HG02840 (cell line): ENCODE data around the gene JPH3.
"Not testable (repeated sequence)": the region's sequence is repeated elsewhere in the genome, so short reads cannot be mapped to it uniquely, and the experiment has no call there.

Experiments
- ATAC-seq: cut with Tn5 transposase; IDR thresholded peaks from one replicate; pipeline ENCODE4 v1.9.1; 2021; ENCODE audit warnings: mild to moderate bottlenecking, moderate library complexity, moderate number of reproducible peaks; ENCODE audit not compliant: unreplicated experiment, low FRiP score

The JPH3 gene

DNA sequence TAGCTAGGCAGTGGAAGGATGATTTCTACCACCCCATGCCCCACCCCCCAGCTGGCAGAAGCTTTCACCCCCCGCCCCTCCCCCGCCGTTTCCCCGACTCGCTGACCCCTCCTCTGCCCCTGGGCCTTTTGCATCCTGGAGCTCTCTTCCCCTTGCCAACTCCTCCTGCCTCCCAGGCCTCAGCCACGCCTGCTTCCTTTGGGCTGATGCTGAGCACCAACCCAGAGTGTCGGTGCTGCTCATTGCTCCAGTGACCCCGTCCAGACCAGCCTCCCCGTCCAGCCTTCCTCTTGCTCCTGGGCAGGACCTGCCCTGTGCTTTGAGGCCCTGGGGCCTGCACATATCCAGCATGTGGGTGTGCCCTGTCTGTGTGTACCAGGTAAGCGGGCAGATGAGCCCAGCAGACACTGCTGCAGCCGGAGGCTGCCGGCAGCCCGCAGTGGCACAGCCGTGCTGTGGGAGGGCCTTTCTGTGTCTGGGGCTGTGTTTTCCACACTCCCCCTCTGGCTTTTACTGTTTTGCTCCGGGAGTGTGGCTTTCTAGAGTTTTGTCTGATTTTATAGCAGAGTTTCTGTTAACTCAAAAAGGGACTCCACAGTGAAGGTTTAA lies 72.9 kb downstream of the JPH3 start:
- no peak for ATAC-seq

DNA sequence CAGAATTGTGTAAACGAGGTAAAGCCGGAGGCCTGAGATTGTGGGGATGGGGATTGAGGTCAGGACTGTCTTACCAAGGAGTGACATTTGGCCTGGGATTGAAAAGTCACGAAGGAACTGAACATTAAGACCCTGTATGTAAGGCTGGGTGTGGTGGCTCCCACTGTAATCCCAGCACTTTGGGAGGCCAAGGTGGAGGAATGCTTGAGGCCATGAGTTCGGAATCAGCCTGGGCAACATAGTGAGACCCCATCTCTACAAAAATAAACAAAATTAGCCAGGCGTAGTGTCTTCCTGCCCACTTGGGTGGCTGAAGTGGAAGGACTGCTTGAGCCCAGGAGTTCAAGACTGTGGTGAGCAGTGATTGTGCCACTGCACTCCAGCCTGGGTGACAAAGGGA lies 75.5 kb downstream of the JPH3 start:
- ATAC-seq: no peak

GRCh38 chr16:87678618-87679017 lies 76.3 kb downstream of the JPH3 start:
- ATAC-seq: no peak

GRCh38 chr16:87679593-87680271 lies 77.4 kb downstream of the JPH3 start:
- ATAC-seq: no peak

- ATAC-seq: no peak
Observed at GRCh38 chr16:87680272-87680644, 78.0 kb downstream of the JPH3 start.

DNA sequence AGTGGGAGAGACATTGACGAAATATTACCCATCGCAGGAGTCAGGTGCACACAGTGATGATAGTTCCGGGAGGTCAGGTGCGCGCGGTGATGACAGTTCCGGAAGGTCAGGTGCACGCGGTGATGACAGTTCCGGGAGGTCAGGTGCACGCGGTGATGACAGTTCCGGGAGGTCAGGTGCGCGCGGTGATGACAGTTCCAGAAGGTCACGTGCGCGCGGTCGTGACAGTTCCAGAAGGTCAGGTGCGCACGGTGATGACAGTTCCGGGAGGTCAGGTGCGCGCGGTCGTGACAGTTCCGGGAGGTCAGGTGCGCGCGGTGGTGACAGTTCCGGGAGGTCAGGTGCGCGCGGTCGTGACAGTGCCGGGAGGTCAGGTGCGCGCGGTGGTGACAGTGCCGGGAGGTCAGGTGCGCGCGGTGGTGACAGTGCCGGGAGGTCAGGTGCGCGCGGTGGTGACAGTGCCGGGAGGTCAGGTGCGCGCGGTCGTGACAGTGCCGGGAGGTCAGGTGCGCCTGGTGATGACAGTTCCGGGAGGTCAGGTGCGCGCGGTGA lies 78.8 kb downstream of the JPH3 start:
- ATAC-seq: not testable (repeated sequence)

GRCh38 chr16:87681981-87682570 lies 79.8 kb downstream of the JPH3 start:
- no peak for ATAC-seq

DNA sequence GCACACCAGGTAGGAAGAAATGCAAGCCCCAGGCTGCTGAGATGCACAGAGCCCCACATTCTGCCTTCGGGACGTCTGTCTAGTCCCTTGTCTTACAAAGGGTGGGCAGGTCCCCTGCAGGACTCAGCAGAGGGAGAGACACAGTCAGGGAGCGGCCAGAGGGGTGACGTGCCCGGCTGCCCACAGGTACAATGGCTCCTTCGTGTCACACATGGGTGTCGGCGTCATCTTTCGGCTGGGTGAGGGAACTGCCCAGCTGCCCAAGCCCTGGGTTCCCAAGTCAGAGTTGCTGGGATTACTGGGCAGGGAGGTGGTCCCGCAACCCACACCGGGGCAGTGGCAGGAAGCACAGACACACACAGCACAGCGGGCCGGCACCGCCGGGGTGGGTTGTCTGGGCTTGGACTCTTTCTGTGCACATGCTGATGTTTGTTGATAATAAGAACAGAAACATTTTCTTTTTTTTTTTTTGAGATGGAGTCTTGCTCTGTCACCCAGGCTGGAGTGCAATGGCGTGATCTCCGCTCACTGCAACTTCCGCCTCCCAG lies 80.6 kb downstream of the JPH3 start:
- no peak for ATAC-seq

DNA sequence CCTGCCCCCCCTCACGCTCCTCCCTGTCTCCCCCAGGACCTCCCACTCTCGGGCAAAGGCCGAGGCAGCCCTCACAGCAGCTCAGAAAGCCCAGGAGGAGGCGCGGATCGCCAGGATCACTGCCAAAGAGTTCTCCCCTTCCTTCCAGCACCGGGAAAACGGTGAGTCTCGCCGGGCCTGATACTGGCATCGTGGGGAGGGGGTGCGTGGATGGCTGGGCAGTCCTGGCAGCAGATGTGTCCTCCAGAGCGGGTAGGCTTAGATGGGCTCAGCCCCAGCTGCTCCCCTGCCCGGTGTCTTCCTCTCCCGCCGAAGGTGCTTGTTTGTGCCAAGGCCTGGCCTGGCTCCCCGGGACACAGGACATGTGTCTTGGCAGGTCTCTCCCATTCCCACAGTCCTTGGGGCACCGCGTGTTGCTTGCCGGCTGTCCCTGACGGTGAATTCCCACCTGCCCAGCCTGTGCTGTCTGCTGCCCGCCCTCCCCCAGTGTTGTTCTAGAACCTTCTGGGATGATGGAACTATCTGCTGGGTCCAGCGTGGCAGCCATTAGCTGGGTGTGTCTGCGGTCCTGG lies 81.9 kb downstream of the JPH3 start:
- no peak for ATAC-seq

- no peak for ATAC-seq
Observed at GRCh38 chr16:87684711-87685404, 82.5 kb downstream of the JPH3 start.

GRCh38 chr16:87685405-87685755 lies 83.1 kb downstream of the JPH3 start:
- ATAC-seq: no peak

- no peak for ATAC-seq
Observed at GRCh38 chr16:87685766-87686165, 83.5 kb downstream of the JPH3 start.

- no peak for ATAC-seq
Observed at GRCh38 chr16:87686697-87687096, 84.4 kb downstream of the JPH3 start.

DNA sequence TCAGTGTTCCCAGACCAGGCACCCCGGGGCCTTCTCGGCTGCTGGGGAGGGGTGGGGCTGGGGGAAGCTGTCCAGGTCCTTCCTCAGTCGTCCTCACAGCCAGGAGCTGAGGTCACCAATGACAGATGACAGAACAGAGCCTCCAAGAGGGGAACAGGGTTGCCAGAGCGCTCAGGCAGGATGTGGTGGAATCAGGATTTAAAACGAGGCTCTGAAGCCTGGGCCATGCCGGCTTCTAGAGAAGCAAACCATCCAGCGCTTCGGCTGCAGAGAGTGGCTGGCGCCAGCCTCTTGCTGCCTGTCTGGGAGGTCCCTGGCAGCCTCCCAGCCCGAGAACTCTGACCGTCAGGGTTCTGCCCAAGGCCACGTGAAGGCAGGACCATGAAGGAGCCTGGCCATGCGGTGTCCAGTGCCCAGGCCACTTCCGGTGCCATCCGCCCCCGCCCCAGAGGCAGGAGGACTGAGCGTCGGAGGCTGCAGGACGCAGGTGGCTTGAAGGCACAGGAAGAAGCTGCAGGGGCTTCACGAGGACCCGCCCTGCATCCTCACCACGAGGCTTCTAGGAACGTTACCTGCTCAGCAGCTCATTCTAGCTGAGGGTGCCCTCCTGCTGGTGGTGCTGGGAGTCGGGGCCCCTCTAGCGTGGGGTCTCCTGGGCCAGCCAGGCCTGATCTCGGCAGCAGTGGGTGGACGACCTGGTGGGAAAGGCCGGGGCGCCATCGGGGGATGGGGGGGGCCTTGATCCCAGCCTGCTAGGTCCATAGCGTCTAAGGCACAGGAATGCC lies 85.0 kb downstream of the JPH3 start:
- ATAC-seq: no peak

GRCh38 chr16:87687998-87688529 lies 85.8 kb downstream of the JPH3 start:
- ATAC-seq: no peak

- ATAC-seq: no peak
Observed at GRCh38 chr16:87688876-87689815, 86.8 kb downstream of the JPH3 start.

DNA sequence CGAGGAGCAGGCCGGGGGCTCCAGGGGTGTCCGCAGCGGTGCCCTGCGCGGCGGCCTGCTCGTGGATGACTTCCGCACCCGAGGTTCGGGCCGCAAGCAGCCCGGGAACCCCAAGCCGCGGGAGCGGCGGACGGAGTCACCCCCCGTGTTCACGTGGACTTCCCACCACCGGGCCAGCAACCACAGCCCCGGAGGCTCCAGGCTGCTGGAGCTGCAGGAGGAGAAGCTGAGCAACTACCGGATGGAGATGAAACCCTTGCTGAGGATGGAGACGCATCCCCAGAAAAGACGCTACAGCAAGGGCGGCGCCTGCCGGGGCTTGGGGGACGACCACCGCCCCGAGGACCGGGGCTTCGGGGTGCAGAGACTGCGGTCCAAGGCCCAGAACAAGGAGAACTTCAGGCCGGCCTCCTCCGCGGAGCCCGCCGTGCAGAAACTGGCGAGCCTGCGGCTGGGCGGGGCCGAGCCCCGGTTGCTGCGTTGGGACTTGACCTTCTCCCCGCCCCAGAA lies 87.7 kb downstream of the JPH3 start:
- ATAC-seq: no peak

DNA sequence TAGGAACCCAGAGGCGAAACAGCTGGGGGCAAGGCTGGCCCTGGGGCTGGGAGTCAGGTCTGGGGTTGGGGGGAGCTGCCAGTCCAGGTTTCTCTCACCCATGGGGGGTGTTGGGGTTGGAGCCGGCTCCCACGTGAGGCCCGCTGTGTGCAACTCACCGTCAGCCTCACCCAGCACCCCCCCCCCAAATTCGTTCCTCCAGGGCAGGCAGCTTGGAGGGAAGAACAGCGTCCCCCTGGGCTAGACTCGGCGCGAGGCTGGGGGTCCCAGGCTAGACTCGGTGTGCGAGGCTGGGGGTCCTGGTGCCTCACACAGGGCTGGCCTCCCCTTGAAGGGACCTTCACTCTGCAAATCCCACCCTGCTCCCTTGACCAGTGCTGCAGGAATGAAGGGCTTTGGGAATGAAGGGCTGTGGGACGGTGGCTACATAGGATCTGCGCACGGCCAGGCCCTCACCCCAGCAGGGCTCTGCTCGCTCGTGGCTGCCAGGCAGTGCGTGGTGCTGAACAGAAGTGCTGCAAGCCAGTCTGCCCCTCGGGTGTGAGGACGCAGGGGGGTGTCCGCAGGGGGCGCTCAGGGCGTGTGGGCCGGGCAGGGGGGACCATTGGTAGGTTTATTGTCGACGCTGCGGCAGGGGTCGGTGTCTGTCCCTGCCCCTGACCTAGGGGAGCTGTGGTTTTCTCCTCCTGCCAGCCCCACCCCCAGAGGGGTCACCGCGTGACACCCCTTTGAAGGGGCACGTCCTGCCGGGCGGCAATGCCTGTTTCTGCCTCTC lies 88.8 kb downstream of the JPH3 start:
- ATAC-seq: no peak
